SK-N-SH (cell line): Measurements from ENCODE around the gene CDKN2B-AS1. TPM values are rescaled to one million over a fixed set of nuclear protein-coding genes. Genes with fewer than 3 reads are reported as not detected.
A peak's percentile ranks its signal among the peaks of the same experiment; 100 is the strongest.

Experiments
- CTCF ChIA-PET: fragments of 300-600, 350-600 bp; formaldehyde crosslinking; extraction: SDS; loops from one replicate; lab custom pipeline; 2021; lab: Yijun Ruan, JAX
- POLR2A ChIA-PET: fragments of 350-600 bp; sonication (Branson Sonifier 250); formaldehyde crosslinking; extraction: SDS; loops from one replicate; lab custom pipeline; 2020; ENCODE audit warnings: antibody characterized with exemption, inconsistent platforms; lab: Yijun Ruan, JAX
- DNase-seq: peaks from one replicate; pipeline ENCODE4 v3.0.0; 2012
- H2AFZ ChIP-seq: fragments of 200-600 bp; sonication (generic); 2 replicates; pipeline ENCODE4 v1.8.1; 2016; ENCODE audit warnings: antibody characterized with exemption, mild to moderate bottlenecking, low read depth
- H3F3A ChIP-seq: fragments of 200-600 bp; sonication (generic); replicated peaks from 2 replicates; pipeline ENCODE3; 2016; ENCODE audit warnings: antibody characterized with exemption, mild to moderate bottlenecking; ENCODE audit not compliant: insufficient read depth
- H3K27ac ChIP-seq, 2 experiments: fragments of 200-500 bp in 1 of 2; fragments of 200-600 bp in 1 of 2; sonication (Bioruptor generic) in 1 of 2; sonication (generic), shearing (Covaris generic) in 1 of 2; 2 replicates each; pipeline versions ENCODE4 v1.5.1 to v1.6.1; 2014 to 2016; ENCODE audit warnings: low read depth in 2 of 2, inconsistent platforms in 1 of 2, low read length in 1 of 2, mild to moderate bottlenecking in 1 of 2, mixed read lengths in 1 of 2
- H3K27me3 ChIP-seq: fragments of 200-600 bp; sonication (generic), shearing (Covaris generic); 2 replicates; pipeline ENCODE4 v1.6.1; 2016; ENCODE audit warnings: mixed run types; ENCODE audit not compliant: insufficient read depth
- H3K36me3 ChIP-seq, 2 experiments: fragments of 200-500 bp in 1 of 2; fragments of 200-600 bp in 1 of 2; sonication (Bioruptor generic) in 1 of 2; sonication (generic) in 1 of 2; replicated peaks in 1 of 2; 2 replicates each; pipeline versions ENCODE3 to v1.5.1; 2014 to 2016; ENCODE audit warnings: low read length in 1 of 2, mild to moderate bottlenecking in 1 of 2; ENCODE audit not compliant: insufficient read depth in 2 of 2, control insufficient read depth in 1 of 2
- H3K4me1 ChIP-seq, 2 experiments: fragments of 200-500 bp in 1 of 2; fragments of 200-600 bp in 1 of 2; sonication (Bioruptor generic) in 1 of 2; sonication (generic), shearing (Covaris generic) in 1 of 2; 2 replicates each; pipeline versions ENCODE4 v1.5.1 to v1.6.1; 2014 to 2016; ENCODE audit warnings: low read depth in 1 of 2, low read length in 1 of 2, mixed run types in 1 of 2; ENCODE audit not compliant: insufficient read depth in 2 of 2, control insufficient read depth in 1 of 2
- H3K4me2 ChIP-seq: fragments of 200-600 bp; sonication (generic), shearing (Covaris generic); 2 replicates; pipeline ENCODE4 v1.6.1; 2017; ENCODE audit warnings: mixed run types
- H3K4me3 ChIP-seq, 2 experiments: fragments of 200-500 bp in 1 of 2; fragments of 200-600 bp in 1 of 2; sonication (Bioruptor generic) in 1 of 2; sonication (generic), shearing (Covaris generic) in 1 of 2; 2 replicates each; pipeline versions ENCODE4 v1.5.1 to v1.8.1; 2014 to 2016; ENCODE audit warnings: low read depth in 2 of 2, inconsistent platforms in 1 of 2, low read length in 1 of 2, mild to moderate bottlenecking in 1 of 2, mixed read lengths in 1 of 2, moderate library complexity in 1 of 2
- H3K79me2 ChIP-seq: fragments of 200-600 bp; sonication (generic); 2 replicates; pipeline ENCODE4 v1.8.1; 2017; ENCODE audit warnings: mild to moderate bottlenecking; ENCODE audit not compliant: insufficient read depth
- H3K9ac ChIP-seq: fragments of 200-600 bp; sonication (generic); 2 replicates; pipeline ENCODE4 v1.6.1; 2017; ENCODE audit warnings: mixed run types
- H3K9me2 ChIP-seq: fragments of 200-600 bp; sonication (generic); 2 replicates; pipeline ENCODE4 v1.6.1; 2017; ENCODE audit warnings: mixed run types
- H3K9me3 ChIP-seq: fragments of 200-600 bp; sonication (generic); 2 replicates; pipeline ENCODE4 v1.6.1; 2017; ENCODE audit warnings: mixed run types, mild to moderate bottlenecking, moderate library complexity
- H4K20me1 ChIP-seq: fragments of 200-600 bp; sonication (generic); 2 replicates; pipeline ENCODE4 v1.6.1; 2017; ENCODE audit warnings: mild to moderate bottlenecking, mixed run types; ENCODE audit not compliant: insufficient read depth
- ELF1 ChIP-seq: IDR thresholded peaks from 2 replicates; pipeline ENCODE4 v1.4.0; 2012
- EZH2phosphoT487 ChIP-seq: fragments of 200-600 bp; sonication (generic); IDR thresholded peaks from 2 replicates; pipeline ENCODE4 v1.6.1; 2017; ENCODE audit warnings: low read depth, mixed run types, mild to moderate bottlenecking, antibody characterized with exemption, moderate library complexity, borderline replicate concordance
- FOSL2 ChIP-seq: IDR thresholded peaks from 2 replicates; pipeline ENCODE4 v1.4.0; 2012; ENCODE audit warnings: low read depth, mild to moderate bottlenecking, moderate library complexity, borderline replicate concordance
- FOXJ3 ChIP-seq: sonication (generic); formaldehyde crosslinking; IDR thresholded peaks from 2 replicates; pipeline ENCODE4 v1.5.1; 2020; ENCODE audit warnings: mild to moderate bottlenecking, missing genetic modification reagents
- GABPA ChIP-seq: IDR thresholded peaks from 2 replicates; pipeline ENCODE4 v1.4.0; 2012; ENCODE audit warnings: low read depth, mild to moderate bottlenecking
- GATA2 ChIP-seq: sonication (generic); formaldehyde crosslinking; IDR thresholded peaks from 2 replicates; pipeline ENCODE4 v1.5.0; 2020; ENCODE audit warnings: mild to moderate bottlenecking, missing genetic modification reagents
- JUND ChIP-seq: IDR thresholded peaks from 2 replicates; pipeline ENCODE4 v1.4.0; 2012
- MEF2A ChIP-seq: IDR thresholded peaks from 2 replicates; pipeline ENCODE4 v1.4.0; 2012; ENCODE audit warnings: low read depth, borderline replicate concordance
- MXI1 ChIP-seq: IDR thresholded peaks from 2 replicates; pipeline ENCODE4 v1.6.1; 2012; ENCODE audit warnings: mild to moderate bottlenecking, low read depth, low read length, improper control_type of control experiment
- NRF1 ChIP-seq: IDR thresholded peaks from 2 replicates; pipeline ENCODE4 v1.6.1; 2012; ENCODE audit warnings: low read depth, mild to moderate bottlenecking, low read length
- POLR2AphosphoS5 ChIP-seq: IDR thresholded peaks from 2 replicates; pipeline ENCODE4 v1.6.1; 2012; ENCODE audit warnings: low read depth, low read length
- RAD21 ChIP-seq: IDR thresholded peaks from 2 replicates; pipeline ENCODE4 v1.6.1; 2012; ENCODE audit warnings: mild to moderate bottlenecking, low read length
- RFX5 ChIP-seq: IDR thresholded peaks from 2 replicates; pipeline ENCODE4 v1.6.1; 2012; ENCODE audit warnings: mild to moderate bottlenecking, improper control_type of control experiment, low read length
- RXRA ChIP-seq: IDR thresholded peaks from 2 replicates; pipeline ENCODE4 v1.4.0; 2012; ENCODE audit warnings: low read depth, mild to moderate bottlenecking, borderline replicate concordance
- SMC3 ChIP-seq: IDR thresholded peaks from 2 replicates; pipeline ENCODE4 v1.6.1; 2012; ENCODE audit warnings: low read depth, low read length, improper control_type of control experiment
- TAF1 ChIP-seq: IDR thresholded peaks from 2 replicates; pipeline ENCODE4 v1.6.1; 2012; ENCODE audit warnings: low read depth, mild to moderate bottlenecking, low read length, moderate library complexity, borderline replicate concordance
- TCF12 ChIP-seq: IDR thresholded peaks from 2 replicates; pipeline ENCODE4 v1.4.0; 2012
- TEAD4 ChIP-seq: IDR thresholded peaks from 2 replicates; pipeline ENCODE4 v1.4.0; 2012; ENCODE audit warnings: mild to moderate bottlenecking, borderline replicate concordance; ENCODE audit not compliant: insufficient read depth
- YY1 ChIP-seq: IDR thresholded peaks from 2 replicates; pipeline ENCODE4 v1.4.0; 2012; ENCODE audit warnings: low read depth, mild to moderate bottlenecking
- WGBS: methylation state at CpG from one replicate; pipeline ENCODE4 v1.1.6; 2017; ENCODE audit warnings: low lambda C conversion rate; 5-methylcytosine and 5-hydroxymethylcytosine counted together
- polyA plus RNA-seq, 3 experiments: library from polyadenylated mRNA; depleted of rRNA; stranded (reverse); fragments of >200 nt; gene quantifications; 2 replicates each; pipeline ENCODE4 v1.2.3, GENCODE V29; 2012
- TF ChIP-seq, protein P1 (sequence below): IDR thresholded peaks from 2 replicates; pipeline ENCODE4 v1.4.0; 2012; ENCODE audit warnings: low read depth, borderline replicate concordance
- TF ChIP-seq, protein P2 (sequence below): IDR thresholded peaks from 2 replicates; pipeline ENCODE4; 2012
- TF ChIP-seq, protein P3 (sequence below): fragments of 150-350 bp; IDR thresholded peaks from 2 replicates; pipeline ENCODE4 v1.6.1; 2017; ENCODE audit warnings: antibody characterized with exemption, low read length, low read depth, borderline replicate concordance
- TF ChIP-seq, protein P4 (sequence below): fragments of 200-600 bp; sonication (generic); IDR thresholded peaks from 2 replicates; pipeline ENCODE4 v1.6.1; 2017; ENCODE audit warnings: antibody characterized with exemption, mild to moderate bottlenecking, moderate library complexity
- TF ChIP-seq, protein P5 (sequence below): IDR thresholded peaks from 2 replicates; pipeline ENCODE4 v1.4.0; 2012; ENCODE audit warnings: low read depth

CDKN2B-AS1 gene
- polyA plus RNA-seq, 1 of the 3 experiments (the other 2 are of a cell fraction), result 0.25 TPM

DNA sequence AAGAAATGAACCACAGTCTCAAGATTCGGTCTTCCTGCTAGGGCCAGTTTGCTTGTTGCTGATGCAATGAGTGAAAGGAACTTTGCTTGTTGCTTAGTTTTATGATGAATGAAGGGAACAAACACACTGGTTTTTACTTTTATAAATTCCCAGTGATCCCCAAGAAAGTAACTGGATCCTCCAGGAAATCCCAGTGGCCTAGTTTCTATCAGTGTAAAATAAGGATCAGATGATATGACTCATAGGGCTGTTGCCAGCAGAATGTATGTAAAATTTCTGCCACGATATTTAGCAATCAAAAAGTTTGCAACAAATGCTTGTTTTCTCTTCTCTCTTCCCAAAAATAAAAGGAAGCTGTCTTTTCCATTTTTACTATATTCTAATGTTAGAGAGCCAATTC is 174.7 kb downstream of the CDKN2B-AS1 start:
- no peaks in the 10 kb centered on the region for H3K36me3 ChIP-seq
- POLR2A ChIA-PET, result no interaction called here
- no peaks in the 10 kb centered on the region; the same call in 1 of the 2 replicates for H3K27me3 ChIP-seq
- H3K9me3 ChIP-seq, result no peaks in the 10 kb centered on the region
- H3K9ac ChIP-seq, result no peak overlapping the region
- no peak overlapping the region for H2AFZ ChIP-seq
- H4K20me1 ChIP-seq, result no peaks in the 10 kb centered on the region
- H3K9me2 ChIP-seq, result no peaks in the 10 kb centered on the region
- H3F3A ChIP-seq, result no peaks in the 10 kb centered on the region
- H3K4me2 ChIP-seq, result no peak overlapping the region; the same call in 1 of the 2 replicates
- no peak overlapping the region for H3K4me3 ChIP-seq
- H3K79me2 ChIP-seq, result no peaks in the 10 kb centered on the region
- 11% methylated on average over 2 of the region's 2 CpGs for whole genome bisulfite sequencing
- peak overlapping the region in 1 of 2 experiments; percentile 15; a peak in 1 of 4 replicates for H3K27ac ChIP-seq
- CTCF ChIA-PET, result no interaction called here
- 0 out of 4 replicates have a peak, but pooled peaks cover 0 to 4% of the 10 kb centered on the region in 2 experiments for H3K4me1 ChIP-seq
- DNase-seq, result no peak
- TF ChIP-seq, protein P1, sequence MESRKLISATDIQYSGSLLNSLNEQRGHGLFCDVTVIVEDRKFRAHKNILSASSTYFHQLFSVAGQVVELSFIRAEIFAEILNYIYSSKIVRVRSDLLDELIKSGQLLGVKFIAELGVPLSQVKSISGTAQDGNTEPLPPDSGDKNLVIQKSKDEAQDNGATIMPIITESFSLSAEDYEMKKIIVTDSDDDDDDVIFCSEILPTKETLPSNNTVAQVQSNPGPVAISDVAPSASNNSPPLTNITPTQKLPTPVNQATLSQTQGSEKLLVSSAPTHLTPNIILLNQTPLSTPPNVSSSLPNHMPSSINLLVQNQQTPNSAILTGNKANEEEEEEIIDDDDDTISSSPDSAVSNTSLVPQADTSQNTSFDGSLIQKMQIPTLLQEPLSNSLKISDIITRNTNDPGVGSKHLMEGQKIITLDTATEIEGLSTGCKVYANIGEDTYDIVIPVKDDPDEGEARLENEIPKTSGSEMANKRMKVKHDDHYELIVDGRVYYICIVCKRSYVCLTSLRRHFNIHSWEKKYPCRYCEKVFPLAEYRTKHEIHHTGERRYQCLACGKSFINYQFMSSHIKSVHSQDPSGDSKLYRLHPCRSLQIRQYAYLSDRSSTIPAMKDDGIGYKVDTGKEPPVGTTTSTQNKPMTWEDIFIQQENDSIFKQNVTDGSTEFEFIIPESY, result no peak
- TF ChIP-seq TCF12 (peak; percentile 39), TAF1 (no peak), MXI1 (no peak), RFX5 (no peak), GABPA (no peak), GATA2 (CRISPR knock-in tag) (no peak), POLR2AphosphoS5 (no peak), MEF2A (no peak), EZH2phosphoT487 (no peak), FOXJ3 (CRISPR knock-in tag) (no peak), SMC3 (no peak), NRF1 (no peak), YY1 (no peak), FOSL2 (peak; percentile 42; the same call in 1 of the 2 replicates), RXRA (no peak), RAD21 (no peak), TEAD4 (no peak), JUND (peak; percentile 52), ELF1 (no peak)
- TF ChIP-seq, protein P2, sequence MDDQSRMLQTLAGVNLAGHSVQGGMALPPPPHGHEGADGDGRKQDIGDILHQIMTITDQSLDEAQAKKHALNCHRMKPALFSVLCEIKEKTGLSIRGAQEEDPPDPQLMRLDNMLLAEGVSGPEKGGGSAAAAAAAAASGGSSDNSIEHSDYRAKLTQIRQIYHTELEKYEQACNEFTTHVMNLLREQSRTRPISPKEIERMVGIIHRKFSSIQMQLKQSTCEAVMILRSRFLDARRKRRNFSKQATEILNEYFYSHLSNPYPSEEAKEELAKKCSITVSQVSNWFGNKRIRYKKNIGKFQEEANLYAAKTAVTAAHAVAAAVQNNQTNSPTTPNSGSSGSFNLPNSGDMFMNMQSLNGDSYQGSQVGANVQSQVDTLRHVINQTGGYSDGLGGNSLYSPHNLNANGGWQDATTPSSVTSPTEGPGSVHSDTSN, result no peak
- TF ChIP-seq, protein P3, sequence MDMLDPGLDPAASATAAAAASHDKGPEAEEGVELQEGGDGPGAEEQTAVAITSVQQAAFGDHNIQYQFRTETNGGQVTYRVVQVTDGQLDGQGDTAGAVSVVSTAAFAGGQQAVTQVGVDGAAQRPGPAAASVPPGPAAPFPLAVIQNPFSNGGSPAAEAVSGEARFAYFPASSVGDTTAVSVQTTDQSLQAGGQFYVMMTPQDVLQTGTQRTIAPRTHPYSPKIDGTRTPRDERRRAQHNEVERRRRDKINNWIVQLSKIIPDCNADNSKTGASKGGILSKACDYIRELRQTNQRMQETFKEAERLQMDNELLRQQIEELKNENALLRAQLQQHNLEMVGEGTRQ, result no peak
- TF ChIP-seq, protein P4, sequence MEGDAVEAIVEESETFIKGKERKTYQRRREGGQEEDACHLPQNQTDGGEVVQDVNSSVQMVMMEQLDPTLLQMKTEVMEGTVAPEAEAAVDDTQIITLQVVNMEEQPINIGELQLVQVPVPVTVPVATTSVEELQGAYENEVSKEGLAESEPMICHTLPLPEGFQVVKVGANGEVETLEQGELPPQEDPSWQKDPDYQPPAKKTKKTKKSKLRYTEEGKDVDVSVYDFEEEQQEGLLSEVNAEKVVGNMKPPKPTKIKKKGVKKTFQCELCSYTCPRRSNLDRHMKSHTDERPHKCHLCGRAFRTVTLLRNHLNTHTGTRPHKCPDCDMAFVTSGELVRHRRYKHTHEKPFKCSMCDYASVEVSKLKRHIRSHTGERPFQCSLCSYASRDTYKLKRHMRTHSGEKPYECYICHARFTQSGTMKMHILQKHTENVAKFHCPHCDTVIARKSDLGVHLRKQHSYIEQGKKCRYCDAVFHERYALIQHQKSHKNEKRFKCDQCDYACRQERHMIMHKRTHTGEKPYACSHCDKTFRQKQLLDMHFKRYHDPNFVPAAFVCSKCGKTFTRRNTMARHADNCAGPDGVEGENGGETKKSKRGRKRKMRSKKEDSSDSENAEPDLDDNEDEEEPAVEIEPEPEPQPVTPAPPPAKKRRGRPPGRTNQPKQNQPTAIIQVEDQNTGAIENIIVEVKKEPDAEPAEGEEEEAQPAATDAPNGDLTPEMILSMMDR, result no peak
- TF ChIP-seq, protein P5, sequence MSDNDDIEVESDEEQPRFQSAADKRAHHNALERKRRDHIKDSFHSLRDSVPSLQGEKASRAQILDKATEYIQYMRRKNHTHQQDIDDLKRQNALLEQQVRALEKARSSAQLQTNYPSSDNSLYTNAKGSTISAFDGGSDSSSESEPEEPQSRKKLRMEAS, result no peak
- TF ChIP-seq, all 33 proteins: peak for 3
